HepG2 (cell line): ENCODE results near the gene RAC3. TPM values are rescaled to one million over a fixed set of nuclear protein-coding genes. Genes with fewer than 3 reads are reported as not detected.

ENCODE experiments used
- ASH2L ChIP-seq: fragments of 300-600, 200-600 bp; sonication (generic); IDR thresholded peaks from 2 replicates; pipeline ENCODE4 v1.7.0; 2017; ENCODE audit warnings: low read depth, mild to moderate bottlenecking, moderate library complexity, mixed read lengths, low read length; ENCODE audit not compliant: insufficient read length
- HOXA5 ChIP-seq: sonication (generic); formaldehyde crosslinking; IDR thresholded peaks from 2 replicates; pipeline ENCODE4 v1.4.0; 2020; ENCODE audit warnings: missing genetic modification reagents
- KDM3A ChIP-seq: IDR thresholded peaks from 2 replicates; pipeline ENCODE4 v1.6.1; 2018; ENCODE audit warnings: low read depth, missing compliant biosample characterization
- MLLT10 ChIP-seq: sonication (generic); formaldehyde crosslinking; IDR thresholded peaks from 2 replicates; pipeline ENCODE4 v1.4.0; 2020; ENCODE audit warnings: missing genetic modification reagents
- NCOA1 ChIP-seq: sonication (generic); formaldehyde crosslinking; IDR thresholded peaks from 2 replicates; pipeline ENCODE4 v1.9.0; 2021; ENCODE audit warnings: missing genetic modification reagents
- ONECUT2 ChIP-seq: sonication (generic); formaldehyde crosslinking; IDR thresholded peaks from 2 replicates; pipeline ENCODE4 v1.4.0; 2020; ENCODE audit warnings: missing genetic modification reagents
- PITX1 ChIP-seq: sonication (generic); formaldehyde crosslinking; IDR thresholded peaks from 2 replicates; pipeline ENCODE4 v1.5.1; 2020; ENCODE audit warnings: mild to moderate bottlenecking, missing genetic modification reagents
- RAD21 ChIP-seq: fragments of 450-650 bp; formaldehyde crosslinking; IDR thresholded peaks from 2 replicates; pipeline ENCODE4 v1.5.0; 2020; ENCODE audit warnings: mild to moderate bottlenecking
- SOX13 ChIP-seq, 3 experiments: fragments of 450-650 bp in 1 of 3; sonication (generic) in 1 of 3; formaldehyde crosslinking in 1 of 3; IDR thresholded peaks in 2 of 3; conservative IDR thresholded peaks in 1 of 3; 2 replicates each; pipeline versions ENCODE4 v1.5.0 to v1.6.1; 2016 to 2020; ENCODE audit warnings: antibody characterized with exemption in 1 of 3, mild to moderate bottlenecking in 1 of 3, missing compliant biosample characterization in 1 of 3, missing genetic modification reagents in 1 of 3, moderate library complexity in 1 of 3
- SRSF9 ChIP-seq: fragments of 200-400 bp; formaldehyde crosslinking; IDR thresholded peaks from 2 replicates; pipeline ENCODE4 v1.6.1; 2018; ENCODE audit warnings: borderline replicate concordance, mild to moderate bottlenecking, low read depth, low read length; ENCODE audit not compliant: insufficient read depth, poor library complexity, severe bottlenecking
- ZBTB37 ChIP-seq: sonication (generic); formaldehyde crosslinking; IDR thresholded peaks from 2 replicates; pipeline ENCODE4 v1.4.0; 2020; ENCODE audit warnings: mild to moderate bottlenecking, missing genetic modification reagents
- ZBTB4 ChIP-seq: sonication (generic); formaldehyde crosslinking; IDR thresholded peaks from 2 replicates; pipeline ENCODE4 v1.4.0; 2020; ENCODE audit warnings: missing genetic modification reagents, mild to moderate bottlenecking, borderline replicate concordance
- ZNF101 ChIP-seq: sonication (generic); formaldehyde crosslinking; IDR thresholded peaks from 2 replicates; pipeline ENCODE4 v1.4.0; 2020; ENCODE audit warnings: mild to moderate bottlenecking, low read depth, missing genetic modification reagents, borderline replicate concordance
- ZNF138 ChIP-seq: sonication (generic); formaldehyde crosslinking; IDR thresholded peaks from 2 replicates; pipeline ENCODE4 v1.5.0; 2020; ENCODE audit warnings: mild to moderate bottlenecking, low read depth, missing genetic modification reagents
- ZNF430 ChIP-seq: sonication (generic); formaldehyde crosslinking; IDR thresholded peaks from 2 replicates; pipeline ENCODE4 v1.9.0; 2021; ENCODE audit warnings: mild to moderate bottlenecking, missing genetic modification reagents
- ZNF546 ChIP-seq: sonication (generic); formaldehyde crosslinking; conservative IDR thresholded peaks from 2 replicates; pipeline ENCODE4 v1.8.1; 2023; ENCODE audit warnings: mild to moderate bottlenecking, missing genetic modification reagents
- ZNF672 ChIP-seq: sonication (generic); formaldehyde crosslinking; IDR thresholded peaks from 2 replicates; pipeline ENCODE4 v1.8.1; 2022; ENCODE audit warnings: missing genetic modification reagents
- ZNF773 ChIP-seq: sonication (generic); formaldehyde crosslinking; IDR thresholded peaks from 2 replicates; pipeline ENCODE4 v1.4.0; 2020; ENCODE audit warnings: missing genetic modification reagents, borderline replicate concordance
- ZNF776 ChIP-seq: sonication (generic); formaldehyde crosslinking; IDR thresholded peaks from 2 replicates; pipeline ENCODE4 v1.4.0; 2020; ENCODE audit warnings: mild to moderate bottlenecking, missing genetic modification reagents
- ZNF83 ChIP-seq: sonication (generic); formaldehyde crosslinking; IDR thresholded peaks from 2 replicates; pipeline ENCODE4 v1.4.0; 2020; ENCODE audit warnings: missing genetic modification reagents, mild to moderate bottlenecking, borderline replicate concordance
- ZNF883 ChIP-seq: sonication (generic); formaldehyde crosslinking; IDR thresholded peaks from 2 replicates; pipeline ENCODE4 v1.5.1; 2020; ENCODE audit warnings: mild to moderate bottlenecking, missing genetic modification reagents; ENCODE audit errors: not compliant biosample characterization
- ZSCAN21 ChIP-seq: sonication (generic); formaldehyde crosslinking; IDR thresholded peaks from 2 replicates; pipeline ENCODE4 v1.8.0; 2022; ENCODE audit warnings: mild to moderate bottlenecking, missing genetic modification reagents, moderate library complexity, borderline replicate concordance
- polyA plus RNA-seq, 8 experiments: library from polyadenylated mRNA; depleted of rRNA in 3 of 8; stranded (reverse) in 7 of 8; unstranded in 1 of 8; fragments of >200 nt; fragmentation: Illumina TruSeq in 4 of 8; extraction: Trizol in 4 of 8; gene quantifications; 2 replicates each; pipeline versions ENCODE4 v1.2.1 to v1.2.3, GENCODE V29; 2011 to 2016; ENCODE audit warnings: low read depth in 4 of 8, missing spikeins in 1 of 8, mixed read lengths in 1 of 8; ENCODE audit not compliant: insufficient read depth in 1 of 8
- total RNA-seq, 5 experiments: library from RNA; depleted of rRNA; stranded (reverse); fragments of >200 nt; fragmentation: Illumina TruSeq; extraction: Trizol; gene quantifications; 2 replicates each; pipeline ENCODE4 v1.2.3, GENCODE V29; 2016; ENCODE audit warnings: low read depth in 1 of 5

Gene RAC3
- total and polyA plus RNA-seq, 2 of the 13 experiments (the other 11 are each of a cell fraction or from before 2014, with no cell fraction given), result 10.5 to 21.3 TPM

GRCh38 chr17:82076018-82076784 lies 44.7 kb downstream of the RAC3 start (continued):
- TF ChIP-seq ZBTB4 (no peak), SRSF9 (no peak), MLLT10 (CRISPR knock-in tag) (no peak), ZBTB37 (0 out of 2 replicates have a peak, but pooled peaks have one; percentile 33), ZNF776 (CRISPR knock-in tag) (0 out of 2 replicates have a peak, but pooled peaks have one; percentile 47), ASH2L (no peak), ZNF430 (peak; percentile 30; the same call in 1 of the 2 replicates), HOXA5 (CRISPR knock-in tag) (no peak), ZNF773 (CRISPR knock-in tag) (0 out of 2 replicates have a peak, but pooled peaks have one; percentile 49), KDM3A (CRISPR knock-in tag) (no peak), ZNF546 (CRISPR knock-in tag) (0 out of 2 replicates have a peak, but pooled peaks have one; percentile 12), ONECUT2 (peak; percentile 16; the same call in 1 of the 2 replicates), ZSCAN21 (CRISPR knock-in tag) (peak; percentile 61; the same call in 1 of the 2 replicates), ZNF883 (no peak), SOX13 (IDR thresholded peaks at IDR 0.05) (no peak), SOX13 (CRISPR knock-in tag; conservative IDR thresholded peaks at IDR 0.05 in 1 of 2, IDR thresholded peaks at IDR 0.05 in 1 of 2) (0 out of 4 replicates have a peak, but pooled peaks of 1 of the 2 experiments have one; percentile 33), NCOA1 (no peak), ZNF138 (CRISPR knock-in tag) (0 out of 2 replicates have a peak, but pooled peaks have one; percentile 38), ZNF672 (0 out of 2 replicates have a peak, but pooled peaks have one; percentile 22), ZNF101 (CRISPR knock-in tag) (peak; percentile 77; the same call in 1 of the 2 replicates), PITX1 (CRISPR knock-in tag) (0 out of 2 replicates have a peak, but pooled peaks have one; percentile 39), RAD21 (CRISPR knock-in tag) (peak; percentile 47; the same call in 1 of the 2 replicates), ZNF83 (CRISPR knock-in tag) (no peak)
